ENCODE measurements around the gene FOXD1.
"Not testable (repeated sequence)": the region's sequence is repeated elsewhere in the genome, so short reads cannot be mapped to it uniquely, and the experiment has no call there.

The FOXD1 gene

DNA sequence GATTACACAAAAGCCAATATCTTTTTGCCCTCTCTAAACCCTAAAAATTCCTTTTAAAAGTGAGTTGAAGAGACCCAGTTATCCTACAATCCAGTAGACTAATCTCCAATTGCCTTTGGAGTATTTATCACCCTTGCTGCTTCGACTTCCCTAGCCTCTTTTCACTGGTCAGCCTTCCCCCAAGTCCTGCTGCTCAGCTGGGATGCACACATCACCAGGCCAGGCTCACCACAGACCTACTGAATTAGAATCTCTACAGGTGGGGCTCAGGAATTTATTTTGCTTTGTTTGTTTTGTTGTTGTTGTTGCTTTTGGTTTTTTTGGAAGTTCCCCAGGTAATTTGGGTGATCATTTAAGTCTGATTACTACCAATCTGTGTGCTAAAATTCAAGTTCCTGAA lies 11.6 kb upstream of the FOXD1 start:
- DNase-seq, result no peak

DNA sequence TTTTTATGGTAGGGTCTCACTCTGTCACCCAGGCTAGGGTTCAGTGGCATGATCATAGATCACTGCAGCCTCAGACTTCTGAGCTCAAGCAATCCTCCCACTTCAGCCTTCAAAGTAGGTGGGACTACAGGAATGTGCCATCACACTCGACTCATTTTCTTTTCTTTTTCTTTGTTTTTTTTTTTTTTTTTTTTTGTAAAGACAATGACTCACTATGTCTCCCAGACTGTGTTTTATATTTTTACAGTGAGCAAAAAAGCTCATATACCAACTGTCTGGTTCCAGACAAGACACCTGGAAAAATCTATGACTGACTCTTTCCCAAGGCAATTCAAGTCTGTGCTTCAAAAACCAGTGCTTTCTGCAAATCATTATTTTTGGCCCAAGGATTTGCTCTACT lies 10.8 kb upstream of the FOXD1 start:
- no peak for DNase-seq

DNA sequence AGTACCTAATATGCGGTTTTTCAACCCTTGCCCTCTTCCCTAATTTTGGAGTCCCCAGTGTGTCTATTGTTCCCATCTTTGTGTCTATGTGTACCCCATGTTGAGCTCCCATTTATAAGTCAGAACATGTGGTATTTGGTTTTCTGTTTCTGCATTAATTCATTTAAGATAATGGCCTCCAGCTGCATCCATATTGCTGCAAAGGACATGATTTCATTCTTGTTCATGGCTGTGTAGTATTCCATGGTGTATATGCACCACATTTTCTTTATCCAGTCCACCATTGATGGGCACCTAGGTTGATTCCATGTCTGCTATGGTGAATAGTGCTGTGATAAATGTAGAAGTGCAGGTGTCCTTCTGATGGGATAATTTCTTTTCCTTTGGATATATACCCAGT lies 7.9 kb upstream of the FOXD1 start:
- DNase-seq, result not testable (repeated sequence)

DNA sequence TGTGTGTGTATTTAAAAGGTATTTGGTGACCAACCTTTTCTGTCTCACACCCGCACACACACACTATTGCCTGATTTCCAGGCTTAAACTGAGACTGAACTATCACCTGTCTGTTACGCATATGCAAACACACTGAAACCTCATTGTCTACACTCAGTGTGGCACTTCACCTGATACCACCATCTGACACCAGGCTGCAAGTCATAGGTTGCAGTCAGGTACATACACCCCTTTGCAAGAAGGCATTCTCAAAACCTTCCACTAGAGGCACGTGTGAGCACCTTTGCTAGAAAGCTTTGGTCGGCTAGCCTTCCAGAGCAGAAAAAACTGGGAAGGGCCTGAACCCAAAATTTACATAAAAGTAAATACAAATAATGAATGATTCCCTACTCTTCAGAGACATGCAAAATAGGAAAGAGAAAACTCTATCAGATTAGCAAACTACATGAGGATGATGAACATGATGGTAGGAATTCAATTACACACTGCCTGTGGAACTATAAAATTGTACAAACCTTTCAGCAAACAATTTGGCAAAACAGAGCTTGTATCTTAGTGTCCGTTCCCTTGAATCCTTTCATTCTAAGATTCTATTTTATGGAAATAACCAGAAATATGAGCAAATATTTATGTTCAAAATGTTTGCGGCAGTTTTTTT lies 5.9 kb upstream of the FOXD1 start:
- peak; percentile 86 for DNase-seq

DNA sequence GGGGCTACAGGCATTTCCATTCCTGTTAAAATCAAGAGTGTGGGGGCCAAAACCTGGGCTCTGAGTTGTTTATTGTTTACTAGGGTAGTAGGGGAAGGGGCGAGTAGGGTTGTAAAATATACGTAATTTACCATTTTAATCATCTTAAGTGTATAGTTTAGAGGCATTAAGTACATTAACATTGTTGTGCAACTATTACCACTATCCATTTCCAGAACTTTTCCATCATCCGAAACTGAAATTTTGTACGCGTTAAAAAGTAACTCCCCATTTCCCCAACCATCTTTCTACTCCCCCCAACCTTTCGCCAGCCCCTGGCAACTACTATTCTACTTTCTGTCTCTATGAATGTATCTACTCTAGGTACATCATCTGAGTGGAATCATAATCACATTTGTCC lies 3.6 kb upstream of the FOXD1 start:
- DNase-seq, result no peak

DNA sequence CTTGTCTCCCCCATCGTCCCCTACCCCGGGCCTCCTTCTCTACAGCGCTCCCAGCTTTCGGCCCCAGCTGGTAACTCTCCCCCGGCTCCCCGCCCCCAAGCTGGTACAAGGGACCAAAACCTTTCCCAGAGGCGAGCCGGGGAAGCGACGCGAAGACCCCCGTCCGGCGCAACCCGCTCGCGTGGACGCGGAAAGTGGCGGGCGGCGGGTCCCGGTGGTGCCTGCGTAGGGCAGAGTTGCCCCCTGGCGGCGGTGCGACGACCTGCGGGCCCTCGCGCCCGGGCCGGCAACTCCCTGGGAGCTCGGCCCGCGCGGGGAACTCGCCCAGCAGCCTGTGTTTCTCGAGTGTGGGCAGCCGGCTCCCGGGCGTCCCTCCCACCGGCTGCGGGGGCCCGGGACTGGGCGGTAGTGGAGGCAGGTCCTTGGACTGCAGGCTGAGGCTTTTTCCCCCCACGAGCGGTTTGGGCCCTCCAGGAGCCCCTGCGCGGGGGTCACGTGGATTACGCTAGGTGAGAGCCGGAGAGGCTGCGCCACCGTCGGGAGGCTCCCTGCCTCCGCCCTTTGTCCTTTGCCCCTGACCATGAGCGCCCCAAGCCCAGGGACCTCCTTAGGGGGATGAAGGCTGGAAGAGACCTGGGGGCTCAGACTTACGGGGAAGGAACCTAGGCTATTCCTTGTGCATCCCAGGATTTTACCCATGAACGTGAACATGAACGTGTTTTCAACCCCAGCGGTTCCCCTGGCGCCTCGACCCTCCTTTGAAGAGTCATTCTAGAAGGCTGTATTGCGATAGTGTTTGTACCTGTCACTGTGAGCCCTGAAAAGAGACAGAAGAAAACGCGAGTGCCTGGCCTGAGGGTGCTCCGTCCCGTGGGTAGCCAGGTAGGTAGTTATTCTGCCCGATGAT lies 2.9 kb upstream of the FOXD1 start:
- DNase-seq, result no peak

DNA sequence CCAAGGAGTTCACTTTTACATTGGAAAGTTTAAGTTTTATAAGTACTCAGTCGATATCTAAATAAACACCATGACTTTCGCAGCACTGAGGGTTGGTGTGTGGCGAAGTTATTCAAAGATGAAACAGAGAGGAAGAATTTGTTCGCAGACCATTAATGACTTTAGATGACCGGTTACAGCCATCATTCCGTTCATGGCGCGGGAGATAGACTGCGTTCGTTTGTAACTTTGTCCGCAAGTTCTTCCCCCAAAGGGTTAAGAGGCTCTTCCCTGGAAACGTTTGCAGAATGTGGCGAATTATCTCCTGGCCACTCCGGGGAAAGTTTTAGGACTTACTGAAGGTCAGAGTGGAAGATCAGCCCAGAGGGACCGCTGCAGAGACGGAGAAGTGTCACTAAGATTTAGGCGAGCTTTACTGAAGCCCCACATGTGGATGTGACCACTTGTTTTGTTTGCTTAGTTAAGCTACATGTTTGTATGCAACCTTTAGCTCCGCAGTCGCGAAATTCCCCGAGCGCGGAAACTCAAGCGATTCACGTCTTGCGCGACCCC lies 2.2 kb upstream of the FOXD1 start:
- peak; percentile 87 for DNase-seq

DNA sequence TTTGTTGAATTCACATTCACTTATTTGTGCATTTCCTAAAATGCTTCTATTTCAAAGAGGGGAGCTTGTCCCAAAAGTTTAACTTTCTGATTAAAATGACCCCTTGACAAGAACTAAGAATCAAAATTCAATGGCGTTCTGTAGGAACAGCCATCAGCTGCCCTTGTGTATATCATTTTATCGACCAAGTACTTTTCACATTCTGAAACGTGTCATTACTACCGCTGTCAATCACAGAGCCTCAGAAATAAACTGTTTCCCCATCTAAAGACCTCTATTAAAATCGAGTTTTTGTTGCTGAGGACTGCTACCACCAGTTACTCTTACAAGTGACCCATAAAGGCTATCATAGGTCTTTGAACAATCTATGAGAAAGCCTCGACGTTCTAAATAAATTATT lies 1.6 kb upstream of the FOXD1 start:
- DNase-seq, result no peak

DNA sequence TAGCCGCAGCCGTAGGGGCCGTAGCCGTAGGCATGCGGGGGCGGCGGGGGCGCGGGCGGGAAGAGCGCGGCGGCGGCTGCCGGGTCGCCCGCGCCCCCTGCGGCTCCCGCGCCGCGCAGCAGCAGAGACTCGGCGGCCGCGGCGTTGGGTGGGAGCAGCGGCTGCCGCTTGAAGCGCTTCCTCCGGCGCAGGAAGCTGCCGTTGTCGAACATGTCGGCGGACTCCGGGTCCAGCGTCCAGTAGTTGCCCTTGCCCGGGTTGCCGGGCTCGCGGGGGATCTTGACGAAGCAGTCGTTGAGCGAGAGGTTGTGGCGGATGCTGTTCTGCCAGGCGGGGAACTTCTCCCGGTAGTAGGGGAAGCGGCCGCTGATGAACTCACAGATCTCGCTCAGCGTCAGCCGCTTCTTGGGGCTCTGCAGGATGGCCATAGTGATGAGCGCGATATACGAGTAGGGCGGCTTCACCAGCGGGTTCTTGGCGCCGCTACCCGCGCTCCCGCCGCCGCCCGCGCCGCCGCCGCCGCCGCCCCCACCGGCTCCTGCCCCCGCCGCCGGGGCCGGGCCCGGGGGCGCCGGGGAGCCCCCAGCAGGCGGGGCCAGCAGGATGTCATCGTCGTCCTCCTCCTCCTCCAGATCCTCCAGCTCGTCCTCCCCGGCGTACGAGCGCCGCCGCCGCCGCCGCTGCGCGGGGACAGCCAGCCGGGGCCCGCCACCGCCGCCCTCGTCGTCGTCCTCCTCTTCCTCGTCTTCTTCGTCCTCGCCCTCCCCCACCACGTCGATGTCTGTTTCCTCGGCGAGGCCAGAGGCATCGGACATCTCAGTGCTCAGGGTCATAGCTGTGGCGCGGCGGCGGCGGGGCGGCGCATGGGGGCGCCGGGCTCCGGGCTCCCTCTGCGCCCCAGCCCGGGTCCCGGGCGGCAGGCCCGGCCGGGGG lies 781 bp downstream of the FOXD1 start:
- peak; percentile 80 for DNase-seq

DNA sequence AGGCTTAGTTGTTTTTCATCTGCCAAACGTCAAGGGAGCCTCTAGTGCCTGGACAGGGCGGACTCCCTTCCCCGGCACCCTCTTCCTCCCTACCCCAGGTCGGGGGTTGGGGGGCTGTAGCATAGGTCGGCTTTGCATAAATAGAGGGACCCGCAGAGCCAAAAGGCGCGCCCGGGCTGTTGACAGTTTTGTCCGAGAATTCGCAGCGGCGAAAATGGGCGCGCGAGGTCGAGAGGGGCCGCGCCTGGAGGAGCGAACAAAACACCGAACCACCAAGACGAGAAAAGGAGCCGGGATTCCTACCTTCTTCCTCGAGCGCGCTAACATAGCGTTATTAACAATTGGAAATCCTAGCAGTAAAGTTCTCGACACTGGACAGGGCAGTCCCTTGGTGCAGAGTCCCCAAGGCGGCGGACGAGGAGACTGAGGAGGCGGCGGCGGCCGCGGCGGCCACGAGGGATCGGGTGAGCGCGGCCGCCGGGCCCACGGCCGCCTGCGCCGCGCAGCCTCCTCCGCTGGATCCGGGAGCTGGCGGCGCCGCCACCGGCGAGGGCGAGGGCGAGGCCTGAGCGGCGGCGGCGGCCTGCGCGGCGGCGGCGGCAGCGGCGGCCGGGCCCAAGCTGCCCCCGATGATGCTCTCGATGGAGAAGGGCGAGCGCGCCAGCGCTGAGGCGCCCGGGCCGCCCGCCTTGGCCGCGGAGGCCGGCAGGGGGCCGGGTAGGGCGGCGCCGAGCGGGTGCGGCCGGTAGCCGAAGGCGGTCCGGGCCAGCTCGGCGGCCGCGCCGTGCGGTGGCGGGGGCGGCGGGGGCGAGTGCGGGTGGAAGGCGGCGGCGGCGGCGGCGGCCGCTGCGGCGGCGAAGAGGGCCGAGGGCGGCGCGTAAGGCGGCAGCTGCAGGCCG lies 1.7 kb downstream of the FOXD1 start:
- peak; percentile 75 for DNase-seq

DNA sequence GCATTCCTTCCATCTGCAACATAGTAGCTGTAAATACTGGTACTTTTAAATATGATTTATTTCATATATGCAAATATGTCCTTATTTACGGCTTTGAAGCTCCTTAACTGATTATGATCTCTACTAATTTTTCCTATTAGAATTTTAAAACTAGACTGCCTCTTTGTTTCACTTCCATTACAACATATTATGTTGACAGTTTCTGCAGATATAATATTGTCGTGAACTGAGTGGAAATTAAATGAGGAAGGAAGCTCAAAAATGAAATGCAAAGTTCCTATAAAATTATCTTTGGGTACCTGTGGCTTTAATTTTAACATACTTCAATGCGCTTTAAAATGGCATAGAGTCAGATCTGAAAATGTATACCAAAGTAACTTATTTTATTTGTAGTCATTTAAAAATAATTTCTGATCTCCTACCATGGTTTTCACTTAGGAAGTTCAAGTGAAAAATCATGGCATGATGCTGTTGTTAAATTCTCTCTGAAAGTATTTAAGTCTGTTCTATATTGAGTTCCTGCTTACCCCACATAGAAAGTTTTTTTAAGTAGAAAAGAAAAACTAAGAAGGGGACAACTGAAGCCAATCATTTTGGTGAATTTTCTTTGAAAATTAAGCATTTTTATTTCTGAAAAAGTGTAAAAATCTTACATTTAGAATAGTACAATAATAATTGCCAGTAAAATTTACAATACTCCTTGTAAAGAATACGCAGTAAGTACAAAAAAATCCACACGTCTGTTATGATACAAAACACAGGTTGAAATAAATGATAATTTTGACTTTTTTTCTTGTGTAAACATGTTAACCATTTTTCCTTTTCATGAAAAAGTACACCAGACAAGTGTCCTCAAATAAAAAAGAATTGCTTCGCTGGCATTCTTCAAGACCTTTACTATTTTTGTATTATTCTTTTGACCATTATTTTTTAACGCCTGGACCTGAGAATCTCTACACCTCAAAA lies 2.6 kb downstream of the FOXD1 start:
- peak; percentile 60 for DNase-seq

DNA sequence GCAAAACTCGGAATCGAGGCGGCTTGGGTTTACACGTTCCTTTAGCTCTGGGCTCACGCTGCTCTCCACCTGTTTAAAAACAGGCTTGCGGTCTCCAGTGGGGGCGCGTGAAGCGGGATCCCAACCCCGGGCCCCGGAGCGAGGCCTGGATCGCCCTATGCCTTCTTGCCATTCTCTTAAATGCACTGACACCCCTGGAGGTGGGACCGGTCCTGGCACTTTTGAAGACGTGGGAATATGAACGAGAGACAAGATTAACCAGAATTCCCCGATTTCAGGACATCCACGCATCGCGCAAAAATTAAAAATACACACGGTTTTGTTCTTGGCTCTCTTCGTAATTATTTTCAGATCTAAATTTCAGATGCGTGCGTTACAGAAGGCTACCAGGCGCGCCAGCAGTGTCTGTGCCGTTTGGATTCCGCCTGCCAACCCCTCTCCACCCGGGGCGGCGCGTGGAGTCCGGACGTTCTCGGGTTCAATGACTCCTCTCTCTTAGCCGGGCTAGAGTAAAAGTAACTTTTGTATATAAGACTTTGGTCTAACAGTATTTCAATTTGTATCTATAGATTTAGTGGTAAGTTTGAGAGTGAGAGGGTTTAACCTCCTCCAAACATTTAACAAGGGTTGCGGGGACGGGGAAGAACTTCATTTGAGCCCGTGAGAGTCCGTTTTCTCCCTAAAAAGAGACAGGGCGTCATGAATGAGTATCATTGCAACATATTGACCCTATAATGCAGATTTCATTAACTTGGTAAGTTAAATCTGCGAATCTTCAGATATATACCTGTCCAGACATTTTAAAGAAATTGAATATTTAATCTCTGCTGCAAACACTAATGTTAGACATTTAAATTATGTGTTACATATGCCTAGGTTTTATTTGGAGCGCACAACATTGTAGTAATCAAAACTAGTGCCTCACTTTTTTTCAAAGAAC lies 3.8 kb downstream of the FOXD1 start:
- peak; percentile 76 for DNase-seq

DNA sequence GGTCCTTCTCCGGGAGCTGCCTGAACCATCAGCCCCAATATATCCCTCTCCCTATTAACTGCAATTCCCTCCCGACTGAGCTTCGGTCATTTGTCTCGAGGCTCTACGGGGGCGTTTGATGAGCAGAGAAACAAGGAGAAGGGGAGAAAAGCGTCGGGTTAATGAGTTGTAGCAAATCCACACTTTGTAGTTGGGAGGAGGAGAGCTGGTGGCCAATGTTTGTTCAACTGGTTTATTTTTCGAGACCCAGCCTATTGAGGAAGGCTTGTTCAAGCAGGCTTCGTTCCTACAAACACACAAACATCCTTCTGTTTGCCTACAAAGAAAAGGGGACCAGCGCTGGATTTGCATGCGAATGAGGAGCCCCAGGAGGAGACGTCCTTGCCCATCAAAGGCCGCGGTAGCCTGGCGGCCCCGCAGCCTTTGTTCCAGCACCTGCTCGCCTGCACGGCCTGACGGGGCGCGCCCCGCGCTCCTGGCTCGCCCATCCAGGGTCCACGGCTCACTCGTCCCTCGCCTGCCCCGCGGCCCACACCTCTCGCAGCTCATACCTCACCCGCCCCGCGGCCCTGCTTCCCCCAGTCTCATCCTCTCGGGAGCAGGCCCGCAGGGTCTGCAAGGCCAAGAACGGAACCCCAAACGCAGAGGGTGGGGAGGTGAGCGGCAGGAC lies 4.6 kb downstream of the FOXD1 start:
- peak; percentile 86 for DNase-seq

DNA sequence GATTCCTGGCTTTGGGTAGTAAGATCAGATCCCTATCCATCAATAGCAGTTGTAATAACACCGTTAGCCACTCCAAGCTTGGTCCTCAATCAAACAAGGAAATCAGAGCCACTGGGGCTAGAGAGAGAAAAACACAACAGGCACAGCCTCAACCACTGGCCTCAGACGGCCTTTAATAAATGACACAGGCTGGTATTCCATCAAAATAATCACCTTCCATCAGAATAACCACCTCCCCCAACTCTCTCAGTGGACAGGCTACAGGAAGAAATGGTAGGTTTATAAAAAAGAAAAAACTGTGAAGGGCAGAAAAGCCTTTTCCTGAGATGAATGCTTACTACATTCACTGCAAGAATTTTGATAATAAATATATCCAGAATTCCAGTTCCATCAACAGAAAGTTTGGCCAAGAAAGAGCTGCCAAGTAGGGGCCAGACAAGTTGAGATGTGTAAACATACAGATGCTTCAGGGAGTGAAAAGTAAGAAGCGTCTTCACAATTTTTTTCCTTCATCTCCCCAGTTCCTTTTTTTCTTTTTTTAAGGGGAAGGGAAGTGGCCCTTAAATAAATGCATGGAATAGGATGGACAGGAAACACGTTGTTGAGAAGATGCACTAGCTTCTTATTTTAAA lies 5.5 kb downstream of the FOXD1 start:
- peak; percentile 64 for DNase-seq

DNA sequence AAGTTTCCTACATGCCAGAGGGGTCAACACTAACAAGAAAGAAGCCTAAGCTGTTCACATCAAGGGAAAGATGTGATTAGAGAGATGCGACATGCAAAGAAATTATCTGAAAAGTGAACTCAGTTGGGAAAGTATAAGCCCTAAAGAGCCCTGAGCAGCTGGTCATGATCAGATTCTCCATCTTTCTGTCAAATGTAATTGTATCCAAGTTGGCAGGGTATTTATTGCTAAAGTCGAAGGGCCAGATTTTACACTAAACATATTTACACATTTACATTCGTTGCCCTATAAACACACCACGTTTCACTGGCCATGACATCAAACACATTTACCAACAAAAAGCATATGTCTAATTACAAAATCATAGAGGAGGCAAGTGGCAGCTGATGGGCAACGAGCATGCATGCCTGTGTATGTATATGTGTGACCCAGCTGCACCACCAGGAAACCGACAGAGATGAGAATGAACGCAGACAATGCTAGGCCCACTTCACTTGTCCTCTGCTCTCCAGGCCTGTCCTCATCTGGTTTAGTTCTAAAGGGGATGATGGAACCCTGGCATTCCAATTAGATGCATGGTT lies 6.3 kb downstream of the FOXD1 start:
- peak; percentile 67 for DNase-seq

DNA sequence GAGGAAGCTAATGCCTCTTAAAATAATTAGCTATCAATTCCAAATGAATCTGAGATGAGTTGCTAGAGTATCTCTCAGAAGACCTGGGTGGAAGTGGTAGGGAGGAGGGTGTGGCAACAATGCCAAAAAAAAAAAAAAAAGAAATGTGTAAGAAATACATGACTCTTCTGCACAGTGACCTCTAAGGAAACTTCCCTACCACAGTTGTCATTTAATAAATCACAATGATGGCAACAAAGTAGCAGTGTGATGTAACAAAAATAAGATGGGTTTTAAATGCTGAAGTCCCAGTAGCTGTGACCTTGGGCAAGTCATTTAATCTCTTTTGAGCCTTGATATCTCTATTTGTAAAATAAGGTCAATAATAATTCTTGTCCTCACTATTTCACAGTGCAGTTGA lies 7.2 kb downstream of the FOXD1 start:
- no peak for DNase-seq

DNA sequence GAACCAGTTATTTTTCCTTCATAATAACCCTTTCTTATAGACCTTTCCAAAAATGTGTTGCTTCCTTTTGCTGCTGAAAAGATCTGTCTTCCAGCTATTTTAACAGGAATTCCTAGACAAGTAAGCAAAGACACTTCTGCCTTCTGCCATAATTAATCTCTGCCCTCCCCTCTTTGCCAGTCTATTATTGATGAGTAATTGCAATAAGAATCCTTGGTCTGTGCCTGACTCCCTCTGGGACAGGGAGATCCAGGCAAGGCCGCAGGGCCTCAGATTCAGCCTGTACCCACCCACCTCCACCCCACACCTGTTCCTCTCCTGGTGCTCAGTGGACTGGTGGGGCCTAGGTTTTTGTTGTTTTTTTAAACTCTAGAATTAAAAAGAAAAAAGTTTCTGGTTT lies 8.3 kb downstream of the FOXD1 start:
- DNase-seq, result no peak
